Stimulated activated CD8-positive, alpha-beta memory T cell treated with anti-CD3 and anti-CD28 coated beads, Interleukin-15, amount 100 ng/mL, for 48 hours (primary cell): ENCODE measurements around the gene SLC22A4.
A peak's percentile ranks its signal among the peaks of the same experiment; 100 is the strongest.

ENCODE experiments used
- DNase-seq, 2 donors: peaks; one replicate each; pipeline ENCODE4 v3.0.0-alpha.2; 2020; ENCODE audit warnings: low read depth in 2 of 2

Gene SLC22A4

DNA sequence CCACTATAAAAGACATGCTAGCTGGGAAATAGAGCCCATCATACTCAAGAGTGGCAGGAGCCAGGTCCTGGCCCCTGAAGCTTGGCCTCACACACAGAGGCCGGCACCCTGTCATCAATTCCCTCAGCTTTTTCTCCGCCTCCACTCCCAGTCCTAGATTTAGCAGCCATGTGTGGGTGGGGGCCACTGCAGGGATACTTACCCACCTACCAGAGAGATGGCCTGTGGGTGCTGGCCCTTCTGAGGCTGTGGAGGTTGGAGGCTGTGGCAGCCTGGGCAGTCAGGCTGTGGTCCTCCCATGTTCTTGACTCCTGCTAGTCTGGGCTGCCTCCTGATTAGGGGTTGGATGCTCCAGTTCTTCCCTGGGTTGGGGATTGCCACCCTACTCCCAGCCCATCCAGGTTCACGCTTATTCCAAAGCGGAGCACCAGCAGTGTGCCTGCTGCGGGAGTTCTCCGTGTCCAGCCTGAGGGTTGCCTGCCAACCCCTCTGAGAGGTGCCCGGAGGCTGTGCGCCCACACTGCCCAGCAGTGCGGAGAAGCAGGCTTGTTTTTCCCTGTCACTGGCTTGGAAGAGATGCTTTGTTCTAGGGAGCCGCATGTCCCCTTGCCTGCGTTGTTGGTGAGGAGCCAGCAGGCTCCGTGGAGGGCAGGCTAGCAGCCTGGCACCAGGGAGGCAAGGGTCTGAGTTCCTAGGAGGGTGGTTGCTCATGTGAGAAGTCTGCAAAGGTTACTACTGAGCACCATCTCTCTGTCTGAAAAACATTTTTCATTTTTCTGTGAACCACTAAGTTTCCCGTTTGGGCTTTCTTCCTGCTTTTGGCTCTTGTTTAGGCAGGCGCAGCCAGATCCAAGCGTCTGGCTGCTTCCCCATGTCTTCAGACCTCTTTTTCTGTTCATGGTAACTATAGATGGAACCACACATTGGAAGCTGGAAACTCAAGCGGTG lies 82.8 kb downstream of the SLC22A4 start:
- DNase-seq = no peak

DNA sequence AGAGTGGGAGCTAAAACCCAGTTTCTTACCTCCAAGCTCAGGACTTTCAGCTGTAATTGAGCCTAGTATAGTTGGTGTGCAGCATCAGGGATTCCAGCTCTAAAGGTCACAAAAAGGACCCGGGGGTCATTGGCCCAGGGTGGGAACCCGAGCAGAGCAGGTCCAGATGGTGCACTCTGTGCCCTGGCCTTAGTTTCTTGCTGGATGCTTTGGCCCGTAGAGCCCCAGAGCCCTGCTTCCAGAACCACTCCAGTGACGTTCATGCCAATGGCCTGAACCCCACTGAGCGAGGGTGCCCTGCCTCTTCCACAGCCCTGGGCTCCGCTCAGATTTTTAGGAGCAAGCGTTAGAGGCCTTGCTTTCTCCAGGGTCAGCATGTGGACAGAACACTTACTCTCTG lies 83.5 kb downstream of the SLC22A4 start:
- DNase-seq = no peak

DNA sequence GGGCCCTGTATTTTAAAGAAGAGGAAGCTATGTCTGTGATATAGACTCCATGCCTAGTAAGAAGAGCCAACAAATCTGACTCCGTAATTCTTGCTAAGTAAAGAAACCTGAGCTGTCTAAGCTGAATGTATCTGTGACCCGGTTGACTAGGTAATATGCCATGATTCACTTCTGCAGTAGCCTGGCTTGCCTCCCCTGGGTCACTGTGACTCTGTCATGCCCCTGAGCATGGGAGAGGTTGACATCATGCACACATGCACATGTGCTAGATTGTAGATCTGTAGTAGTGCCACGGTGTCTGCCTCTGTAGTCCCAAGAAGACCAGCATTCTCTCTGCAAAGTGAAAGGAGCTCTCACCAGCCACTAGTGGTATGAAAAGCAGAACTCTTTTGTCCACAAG lies 84.4 kb downstream of the SLC22A4 start:
- DNase-seq = no peak

DNA sequence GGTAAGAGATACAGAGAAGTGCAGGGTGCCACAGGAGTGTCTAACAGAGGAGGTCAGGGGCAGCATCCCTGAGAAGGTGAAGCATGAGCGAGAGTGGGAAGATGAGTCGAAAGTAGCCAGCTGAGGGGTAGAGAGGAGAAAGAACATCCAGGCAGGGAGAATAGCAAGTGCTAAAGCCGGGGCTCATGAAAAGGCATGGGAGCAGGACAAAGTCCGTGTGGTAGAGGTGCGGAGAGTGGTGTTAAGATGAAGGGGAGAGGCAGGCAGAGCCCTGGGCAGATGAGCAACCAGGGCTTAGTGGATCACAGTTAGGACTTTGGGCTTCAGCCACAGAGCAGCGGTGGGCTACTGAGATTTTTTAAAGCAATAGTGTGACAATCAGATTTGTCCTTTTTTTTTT lies 85.9 kb downstream of the SLC22A4 start:
- DNase-seq = no peak

DNA sequence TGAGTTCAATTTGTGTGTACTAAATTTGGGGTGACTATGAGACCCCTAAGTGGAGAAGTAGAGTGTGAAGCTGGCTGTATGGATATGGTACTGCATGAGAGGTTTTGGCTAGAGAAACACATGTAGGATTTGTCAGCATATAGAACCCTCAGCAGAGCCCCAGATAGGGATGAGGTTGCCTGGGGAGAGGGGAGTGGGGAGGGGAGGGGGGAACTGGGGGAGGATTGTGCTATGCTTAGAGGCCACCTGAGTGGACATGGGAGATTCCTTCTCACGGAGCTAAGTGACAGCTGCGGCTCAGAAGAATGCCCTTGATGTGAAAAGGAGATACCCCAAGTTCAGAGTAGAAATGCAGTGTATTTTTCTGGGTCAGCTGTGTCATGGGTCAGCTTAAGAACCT lies 86.5 kb downstream of the SLC22A4 start:
- DNase-seq = no peak

DNA sequence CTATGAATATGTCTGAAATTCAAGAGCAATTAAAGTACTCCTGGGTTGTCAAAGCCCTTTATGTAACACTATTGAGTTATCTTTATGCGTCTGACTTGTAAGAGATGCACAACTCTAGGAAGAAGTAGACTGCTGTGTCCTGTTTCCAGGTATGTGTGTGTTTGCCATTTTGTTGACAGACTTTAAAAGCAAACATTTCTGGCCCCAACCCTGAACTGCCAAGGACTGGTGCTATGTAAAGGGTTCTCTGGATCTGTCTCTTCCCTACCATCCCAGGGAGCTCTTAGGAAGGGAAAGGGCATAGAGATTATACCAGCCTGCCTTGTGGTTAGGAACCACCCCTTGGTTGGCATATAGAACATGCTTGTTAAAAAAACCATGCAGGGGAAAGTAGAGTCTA lies 87.4 kb downstream of the SLC22A4 start:
- no peak for DNase-seq

DNA sequence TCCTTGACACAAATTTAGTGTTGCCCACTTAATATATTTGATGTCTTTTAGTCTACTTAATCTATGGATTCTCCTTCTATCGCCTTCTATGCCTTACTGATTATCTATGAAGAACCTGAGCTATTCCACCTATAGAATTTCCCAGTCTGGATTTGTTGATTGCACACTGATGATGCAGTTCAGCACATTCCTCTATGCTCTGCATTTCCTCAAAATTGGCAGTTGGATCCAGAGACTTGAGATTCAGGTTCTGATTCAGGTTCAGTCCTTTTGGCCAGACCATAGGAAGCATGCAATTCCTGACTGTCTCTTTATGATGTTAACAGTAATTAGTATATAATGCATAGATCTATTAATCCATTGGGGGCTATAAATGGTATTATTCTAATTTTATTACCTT lies 89.1 kb downstream of the SLC22A4 start:
- no peak for DNase-seq

DNA sequence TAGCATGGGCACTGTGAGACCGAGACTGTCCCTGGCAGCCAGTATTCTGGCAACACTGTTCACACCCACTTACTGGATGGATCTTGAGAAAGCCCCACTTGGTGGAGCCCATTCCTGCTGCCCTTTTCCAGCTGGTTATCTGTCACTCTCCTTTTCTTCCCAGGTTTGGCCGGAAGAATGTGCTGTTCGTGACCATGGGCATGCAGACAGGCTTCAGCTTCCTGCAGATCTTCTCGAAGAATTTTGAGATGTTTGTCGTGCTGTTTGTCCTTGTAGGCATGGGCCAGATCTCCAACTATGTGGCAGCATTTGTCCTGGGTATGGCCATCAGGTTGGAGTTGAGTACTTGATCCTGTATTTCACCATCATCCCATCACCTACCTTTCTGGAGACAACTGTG lies 89.8 kb downstream of the SLC22A4 start:
- no peak for DNase-seq

DNA sequence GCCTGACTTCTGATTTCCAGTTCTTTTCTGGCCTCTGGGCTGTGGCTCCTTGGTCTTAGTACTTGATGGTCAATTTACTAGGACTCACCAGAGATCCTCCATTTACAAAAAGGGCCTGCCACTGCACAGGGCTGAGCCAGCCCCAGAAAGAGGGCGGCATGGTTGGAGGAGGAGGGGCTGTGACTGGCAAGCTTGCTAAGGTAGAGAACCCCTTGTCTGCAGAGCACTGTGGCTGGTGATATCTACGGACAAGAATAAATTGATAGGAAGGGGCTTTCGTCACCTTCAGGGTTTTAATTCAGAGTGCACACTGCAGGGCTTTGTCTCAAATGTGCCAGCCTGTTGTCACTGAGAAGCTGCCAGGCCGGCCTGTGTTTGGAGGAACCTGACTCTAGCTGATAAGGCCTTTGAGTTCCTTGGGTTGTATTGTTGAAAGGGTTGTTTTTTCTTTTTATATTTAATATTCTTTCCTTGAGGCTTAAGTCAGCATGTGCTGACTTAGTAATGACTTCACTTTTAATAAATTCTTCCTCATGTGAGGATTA lies 90.4 kb downstream of the SLC22A4 start:
- DNase-seq = no peak

DNA sequence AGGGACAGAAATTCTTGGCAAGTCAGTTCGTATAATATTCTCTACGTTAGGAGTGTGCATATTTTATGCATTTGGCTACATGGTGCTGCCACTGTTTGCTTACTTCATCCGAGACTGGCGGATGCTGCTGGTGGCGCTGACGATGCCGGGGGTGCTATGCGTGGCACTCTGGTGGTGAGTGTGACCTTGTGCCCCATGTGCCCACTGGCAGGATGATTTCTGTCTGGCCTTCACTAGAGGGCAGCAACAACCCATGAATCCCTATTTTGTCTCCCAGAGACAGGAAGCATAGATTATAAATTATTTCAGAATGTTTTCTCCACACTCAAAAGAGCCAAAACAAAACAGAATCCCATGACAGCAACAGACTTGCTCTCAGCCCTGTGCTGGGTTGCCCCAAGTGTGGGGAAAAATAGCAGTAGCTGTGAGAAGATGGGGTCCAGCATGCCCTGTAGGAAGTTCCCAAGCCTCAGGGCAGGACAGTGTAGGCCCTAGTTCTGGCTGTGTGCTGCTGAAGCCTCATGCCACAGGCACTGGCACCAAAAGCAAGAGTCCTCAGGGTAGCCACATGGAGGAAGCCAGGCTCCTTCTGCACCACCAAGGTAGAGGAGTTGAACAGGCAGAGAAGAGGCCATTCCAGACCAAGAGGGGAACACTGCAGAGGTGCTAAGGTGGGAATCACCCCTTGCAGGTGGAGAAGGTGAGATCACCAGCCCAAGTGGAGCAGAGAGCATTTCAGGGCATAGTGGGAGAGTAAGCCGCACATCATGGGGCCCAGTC lies 91.3 kb downstream of the SLC22A4 start:
- DNase-seq = peak; percentile 39 to 43

DNA sequence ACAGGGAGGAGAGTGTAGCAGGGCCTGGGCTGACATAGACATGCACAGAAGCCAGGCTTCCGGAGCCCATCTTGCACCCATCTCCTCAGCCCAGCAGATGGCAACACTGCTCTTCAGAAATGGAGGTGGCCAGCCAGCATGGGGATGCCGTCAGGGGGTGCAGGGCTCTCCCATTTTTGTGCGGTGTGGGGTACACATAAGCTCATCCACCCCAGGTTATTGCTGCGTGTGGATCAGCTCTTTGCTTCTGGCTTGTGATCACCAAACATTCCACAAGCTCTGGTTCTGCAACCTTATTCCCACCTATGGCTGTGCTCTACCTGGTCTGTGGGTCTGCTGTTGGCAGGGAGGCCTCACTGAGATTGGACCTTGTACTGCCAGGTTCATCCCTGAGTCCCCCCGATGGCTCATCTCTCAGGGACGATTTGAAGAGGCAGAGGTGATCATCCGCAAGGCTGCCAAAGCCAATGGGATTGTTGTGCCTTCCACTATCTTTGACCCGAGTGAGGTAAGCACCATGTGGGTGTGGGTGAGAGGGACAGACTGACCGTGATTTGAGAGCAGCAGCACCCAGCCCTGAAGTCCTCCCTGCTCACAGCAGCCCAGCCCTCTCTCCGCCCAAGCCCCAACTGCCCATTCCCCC lies 92.6 kb downstream of the SLC22A4 start:
- DNase-seq = peak; percentile 55 to 64

DNA sequence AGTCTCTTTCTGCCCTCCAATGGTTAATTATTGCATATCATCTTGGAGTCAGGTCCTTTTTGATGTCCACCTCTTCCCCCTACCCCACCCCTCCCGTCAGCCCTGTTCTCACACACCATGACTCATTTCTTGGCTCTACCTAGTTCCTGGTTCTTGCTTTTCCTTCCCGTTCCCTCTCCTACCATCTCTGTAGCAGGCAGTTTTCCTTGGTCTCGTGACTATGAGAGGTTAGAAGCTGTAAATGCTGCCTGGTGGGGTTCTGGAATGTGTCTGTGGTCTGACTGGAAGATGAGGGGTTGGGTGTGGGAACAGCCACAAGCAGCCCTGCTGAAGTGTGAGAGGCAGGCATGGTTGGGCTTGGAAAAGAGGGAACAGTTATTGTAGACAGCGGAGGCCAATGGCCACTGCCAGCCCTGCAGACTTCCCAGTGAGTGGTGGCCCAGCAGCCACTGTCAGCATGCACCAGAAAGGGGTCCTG lies 93.5 kb downstream of the SLC22A4 start:
- DNase-seq = no peak

DNA sequence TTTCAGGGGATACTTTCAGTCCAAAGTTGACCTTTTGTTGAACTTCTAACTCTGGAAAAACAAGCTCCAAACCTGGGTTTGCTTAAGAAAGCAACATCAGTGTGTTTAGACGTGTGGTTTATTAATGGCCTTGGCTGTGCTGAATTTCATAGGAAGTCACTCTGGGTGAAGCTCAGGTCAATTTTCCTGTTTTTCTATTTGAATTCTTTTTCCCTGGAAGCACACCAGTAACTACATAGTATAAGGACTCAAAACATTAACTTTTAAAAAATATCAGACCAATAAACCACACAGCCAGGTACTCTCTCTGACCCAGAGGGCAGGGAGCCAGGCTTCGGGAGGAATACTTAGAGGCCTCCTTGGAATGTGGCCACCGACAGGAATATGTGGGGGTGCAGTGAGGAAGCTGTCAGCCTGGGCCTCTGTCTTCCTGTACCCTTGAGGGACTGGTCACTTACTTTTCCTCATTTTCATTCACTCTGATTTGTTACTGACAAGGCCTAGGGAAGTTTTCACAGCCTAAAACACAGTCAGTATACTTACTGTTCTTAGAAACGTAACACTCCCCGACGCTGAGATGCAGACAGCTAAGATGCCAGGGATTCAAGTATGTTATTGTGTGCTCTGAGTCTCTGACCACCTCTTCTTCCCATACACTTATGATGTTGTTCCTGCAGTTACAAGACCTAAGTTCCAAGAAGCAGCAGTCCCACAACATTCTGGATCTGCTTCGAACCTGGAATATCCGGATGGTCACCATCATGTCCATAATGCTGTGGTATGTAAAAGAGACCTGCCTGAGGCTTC lies 94.3 kb downstream of the SLC22A4 start:
- no peak for DNase-seq

DNA sequence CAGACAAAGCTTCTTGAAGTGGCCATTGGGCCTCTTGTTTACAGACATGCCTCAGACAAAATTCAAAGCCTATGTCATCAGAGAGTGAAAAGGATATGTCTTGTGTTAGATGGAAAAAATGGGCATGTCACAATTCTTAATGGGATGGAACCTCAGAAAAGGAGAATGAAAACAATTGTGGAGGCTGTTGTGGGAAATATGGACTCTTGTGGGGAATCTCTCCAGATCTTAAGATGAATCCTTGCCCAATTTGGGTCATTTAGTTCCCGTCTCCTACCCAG lies 94.8 kb downstream of the SLC22A4 start:
- no peak for DNase-seq

DNA sequence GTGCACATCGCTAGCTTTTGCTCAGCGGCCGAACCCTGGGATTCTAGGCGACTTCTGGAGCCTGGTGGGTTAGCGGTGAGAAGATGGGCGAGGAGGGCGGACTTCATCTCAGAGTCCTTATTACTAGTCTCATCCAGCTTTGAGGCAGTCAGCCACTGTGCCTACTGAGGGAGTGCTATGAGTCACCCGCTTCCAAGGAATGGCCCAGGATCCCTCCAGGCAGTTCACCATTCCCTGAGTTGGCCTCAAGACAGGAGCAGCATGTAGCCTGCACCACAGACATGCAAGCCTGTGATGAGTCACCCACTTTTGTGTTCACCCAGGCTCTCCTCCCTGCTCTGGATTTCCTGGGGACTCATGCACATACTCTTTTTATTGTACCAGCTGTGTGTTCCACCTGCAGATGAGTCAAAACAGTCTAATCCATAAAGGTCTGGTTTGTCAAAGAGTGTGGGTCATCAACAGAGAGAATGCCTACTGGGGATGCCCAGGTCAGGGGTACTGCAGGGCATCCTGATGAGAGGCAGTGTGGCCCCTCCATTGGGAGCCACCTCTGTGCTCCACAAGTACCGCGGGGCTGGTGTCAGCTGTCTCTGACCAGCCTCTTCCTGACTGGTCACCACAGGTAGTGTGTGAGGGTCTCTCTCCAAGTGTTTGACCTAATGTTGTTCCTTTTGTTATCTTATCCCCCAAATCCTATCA lies 95.5 kb downstream of the SLC22A4 start:
- DNase-seq = no peak

DNA sequence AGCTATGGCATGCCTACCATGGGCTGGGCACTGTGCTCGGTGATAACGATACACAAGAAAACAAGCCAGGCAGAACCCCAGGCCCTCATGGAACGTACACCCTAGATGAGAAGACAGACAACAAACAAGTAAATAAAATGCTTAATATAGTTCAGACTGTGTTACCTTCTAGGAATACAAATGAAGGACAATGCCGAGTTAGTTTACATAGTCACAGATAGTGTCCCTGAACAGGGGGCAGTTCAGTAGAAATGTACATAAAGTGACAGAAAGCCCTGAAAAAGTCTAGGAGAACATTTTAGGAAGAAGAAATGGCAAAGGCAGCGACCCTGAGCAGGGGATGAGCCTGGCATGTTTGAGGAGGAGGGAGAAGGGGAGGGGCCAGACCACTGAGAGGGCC lies 97.1 kb downstream of the SLC22A4 start:
- no peak for DNase-seq

DNA sequence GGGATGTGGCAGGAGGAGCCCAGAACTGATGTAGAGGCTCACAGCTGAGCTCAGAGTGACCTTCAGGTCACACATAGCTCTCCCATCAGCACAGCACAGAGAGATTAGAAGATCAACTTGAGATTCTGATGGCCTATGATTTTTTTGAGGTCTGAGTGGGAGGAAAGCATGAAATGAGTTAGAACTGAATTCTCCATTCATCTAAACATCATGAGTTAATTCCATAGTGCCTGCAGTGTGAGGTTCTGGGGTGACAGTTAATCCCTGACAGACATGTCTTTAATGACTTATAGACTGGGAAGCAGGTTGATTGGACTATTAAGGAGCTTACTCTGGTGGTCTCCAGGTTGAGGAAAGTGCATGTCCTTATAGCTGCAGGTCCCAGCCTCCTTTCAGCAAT lies 97.7 kb downstream of the SLC22A4 start:
- no peak for DNase-seq

DNA sequence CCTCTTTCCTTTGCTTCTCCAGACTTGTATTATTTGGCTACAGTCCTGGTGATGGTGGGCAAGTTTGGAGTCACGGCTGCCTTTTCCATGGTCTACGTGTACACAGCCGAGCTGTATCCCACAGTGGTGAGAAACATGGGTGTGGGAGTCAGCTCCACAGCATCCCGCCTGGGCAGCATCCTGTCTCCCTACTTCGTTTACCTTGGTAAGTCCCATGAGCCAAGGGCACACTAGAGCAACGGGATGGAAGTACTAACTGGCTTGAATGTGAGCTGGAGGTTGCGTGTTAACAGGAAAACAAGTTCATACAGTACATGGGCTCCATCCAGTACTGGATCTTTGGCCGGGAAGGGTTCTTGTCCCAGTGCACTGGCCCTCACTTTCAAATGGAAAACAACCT lies 98.2 kb downstream of the SLC22A4 start:
- no peak for DNase-seq

DNA sequence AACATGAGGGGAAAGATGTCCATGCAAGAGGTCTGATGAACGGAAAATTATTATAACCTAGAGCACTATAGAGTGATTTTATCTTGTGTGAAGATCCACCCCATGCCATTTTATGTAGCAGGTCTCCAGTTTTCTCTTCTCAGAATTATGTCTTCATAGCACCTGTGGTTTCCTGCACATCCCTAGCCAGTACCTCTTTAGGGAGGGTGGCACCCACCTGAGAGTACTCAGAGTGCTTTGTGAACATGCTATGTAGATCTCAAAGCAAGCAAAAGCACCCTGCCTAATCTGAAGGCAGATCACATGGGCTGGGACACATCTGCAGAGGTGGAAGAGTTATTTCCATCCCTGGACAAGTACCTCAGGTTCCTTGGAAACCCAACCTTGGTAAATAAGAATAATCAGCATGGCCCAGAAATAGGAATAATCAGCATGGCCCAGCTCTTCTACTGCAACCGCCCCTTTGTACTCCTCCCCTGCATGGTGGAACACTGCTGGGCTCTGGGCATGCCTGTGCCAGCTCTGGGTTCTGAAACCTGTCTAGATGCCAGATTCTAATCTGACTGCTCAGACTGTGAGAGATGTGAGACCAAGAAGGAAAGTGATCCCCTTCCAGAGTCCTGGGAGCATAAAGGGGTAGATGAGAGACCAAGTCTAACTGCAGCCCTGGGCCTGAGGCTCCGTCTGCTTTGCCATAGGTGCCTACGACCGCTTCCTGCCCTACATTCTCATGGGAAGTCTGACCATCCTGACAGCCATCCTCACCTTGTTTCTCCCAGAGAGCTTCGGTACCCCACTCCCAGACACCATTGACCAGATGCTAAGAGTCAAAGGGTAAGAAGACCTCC lies 99.0 kb downstream of the SLC22A4 start:
- no peak for DNase-seq
